HepG2 (cell line): Measurements from ENCODE around the gene NEIL3. TPM values are rescaled to one million over a fixed set of nuclear protein-coding genes. Genes with fewer than 3 reads are reported as not detected.

Experiments
- ATAC-seq: fragments of 200-7000 bp; cut with Tn5 transposase; 3 replicates; pipeline ENCODE4 v1.9.1; 2020; ENCODE audit warnings: mild to moderate bottlenecking, moderate library complexity
- BruUV-seq: library from RNA; stranded (reverse); fragments of 400-500 nt; replicated peaks from 2 replicates; lab custom pipeline; 2021; lab: Mats Ljungman, UMichigan
- CTCF ChIA-PET: fragments of 300-600 bp; formaldehyde crosslinking; extraction: SDS; loops from one replicate; lab custom pipeline; 2021; ENCODE audit warnings: low total read pairs, inconsistent platforms, low intra/inter-chr PET ratio; lab: Yijun Ruan, JAX
- POLR2A ChIA-PET: fragments of 350-600 bp; sonication (Branson Sonifier 250); formaldehyde crosslinking; loops from one replicate; lab custom pipeline; 2020; ENCODE audit warnings: antibody characterized with exemption, inconsistent platforms; lab: Yijun Ruan, JAX
- DNase-seq: peaks from one replicate; pipeline ENCODE4 v3.0.0-alpha.2; 2015; ENCODE audit warnings: low spot score
- FAIRE-seq: peaks from 3 replicates; lab custom pipeline; 2011; peaks lifted over from hg19 to GRCh38; lab: Jason Lieb, UNC
- H2AFZ ChIP-seq: one replicate; pipeline ENCODE4 v1.6.1; 2011; ENCODE audit warnings: low read length, inconsistent platforms
- H3K27ac ChIP-seq: fragments of 300-600 bp; 3 replicates; pipeline ENCODE4 v1.8.0; 2011; ENCODE audit warnings: mixed run types, mild to moderate bottlenecking, mixed read lengths, low read length, inconsistent platforms; ENCODE audit not compliant: insufficient read depth; ENCODE audit errors: extremely low read length
- H3K27me3 ChIP-seq, 2 experiments: fragments of 200-600 bp in 1 of 2; 2 replicates in 1 of 2; 3 replicates in 1 of 2; pipeline versions ENCODE4 v1.6.0 to v1.8.0; 2011; ENCODE audit warnings: low read length in 2 of 2, mild to moderate bottlenecking in 2 of 2, moderate library complexity in 2 of 2, inconsistent platforms in 1 of 2; ENCODE audit not compliant: insufficient read depth in 2 of 2, control insufficient read depth in 1 of 2
- H3K36me3 ChIP-seq, 2 experiments: fragments of 200-600 bp in 1 of 2; replicated peaks in 1 of 2; 2 replicates in 1 of 2; 3 replicates in 1 of 2; pipeline versions ENCODE4 v1.5.1 to v1.8.0; 2011; ENCODE audit warnings: low read length in 2 of 2, inconsistent platforms in 1 of 2; ENCODE audit not compliant: insufficient read depth in 2 of 2, control insufficient read depth in 1 of 2
- H3K4me1 ChIP-seq: 2 replicates; pipeline ENCODE4 v1.5.1; 2012; ENCODE audit warnings: low read length, inconsistent platforms; ENCODE audit not compliant: insufficient read depth
- H3K4me2 ChIP-seq: 2 replicates; pipeline ENCODE4 v1.6.0; 2011; ENCODE audit warnings: low read depth, low read length, inconsistent platforms
- H3K4me3 ChIP-seq, 3 experiments: fragments of 200-600 bp in 1 of 3; sonication (generic), shearing (Covaris generic) in 1 of 3; replicated peaks in 1 of 3; 2 replicates each; pipeline ENCODE4 v1.5.1; 2011 to 2016; ENCODE audit warnings: low read length in 3 of 3, inconsistent platforms in 2 of 3, low read depth in 2 of 3, mild to moderate bottlenecking in 2 of 3, control low read depth in 1 of 3, mixed read lengths in 1 of 3; ENCODE audit not compliant: insufficient read depth in 1 of 3
- H3K79me2 ChIP-seq: one replicate; pipeline ENCODE4 v1.6.1; 2011; ENCODE audit warnings: low read length, inconsistent platforms; ENCODE audit not compliant: insufficient read depth
- H3K9ac ChIP-seq: 2 replicates; pipeline ENCODE4 v1.6.0; 2011; ENCODE audit warnings: mild to moderate bottlenecking, low read depth, low read length, inconsistent platforms; ENCODE audit not compliant: insufficient read depth
- H3K9me3 ChIP-seq: 2 replicates; pipeline ENCODE4 v1.5.1; 2012; ENCODE audit warnings: mild to moderate bottlenecking, low read length
- H4K20me1 ChIP-seq: 2 replicates; pipeline ENCODE4 v1.6.0; 2011; ENCODE audit warnings: inconsistent platforms, mild to moderate bottlenecking, low read length, moderate library complexity; ENCODE audit not compliant: insufficient read depth
- BHLHE40 ChIP-seq: IDR thresholded peaks from 2 replicates; pipeline ENCODE4 v1.6.1; 2011; ENCODE audit warnings: low read length, improper control_type of control experiment
- GABPA ChIP-seq, 2 experiments: IDR thresholded peaks; 2 replicates each; pipeline ENCODE4 v1.6.1; 2011 to 2016; ENCODE audit warnings: low read depth in 2 of 2, low read length in 1 of 2, missing biosample characterization in 1 of 2, missing genetic modification characterization in 1 of 2
- GABPB1 ChIP-seq: IDR thresholded peaks from 2 replicates; pipeline ENCODE4 v1.6.1; 2016; ENCODE audit warnings: mild to moderate bottlenecking, missing genetic modification reagents, moderate library complexity, missing compliant biosample characterization
- GATAD2A ChIP-seq: IDR thresholded peaks from 2 replicates; pipeline ENCODE4 v1.6.1; 2016
- HNF4A ChIP-seq: sonication (generic); formaldehyde crosslinking; IDR thresholded peaks from 2 replicates; pipeline ENCODE4 v1.4.0; 2020; ENCODE audit warnings: missing genetic modification reagents
- KDM1A ChIP-seq: IDR thresholded peaks from 2 replicates; pipeline ENCODE4 v1.6.1; 2016; ENCODE audit warnings: missing compliant biosample characterization
- NCOR1 ChIP-seq: fragments of 200-600 bp; sonication (generic); IDR thresholded peaks from 2 replicates; pipeline ENCODE4 v1.7.0; 2017; ENCODE audit warnings: antibody characterized with exemption, low read length, borderline replicate concordance
- PRMT3 ChIP-seq: sonication (generic); formaldehyde crosslinking; IDR thresholded peaks from 2 replicates; pipeline ENCODE4 v1.8.1; 2022; ENCODE audit warnings: low read depth, mild to moderate bottlenecking, moderate library complexity, missing genetic modification reagents, borderline replicate concordance
- WGBS: methylation state at CpG from one replicate; pipeline ENCODE4 v1.1.6; 2017; ENCODE audit warnings: low lambda C conversion rate; 5-methylcytosine and 5-hydroxymethylcytosine counted together
- in situ Hi-C: cut with HindIII; loops from 2 replicates; pipeline ENCODE4 v1.10.0; 2017; ENCODE audit warnings: low pct_unique_long_range_greater_than_20kb; ENCODE audit not compliant: extremely low pct_ligation_motif_present
- intact Hi-C: fragments of 100-400 bp; cut with micrococcal nuclease; formaldehyde crosslinking; loops from one replicate; pipeline ENCODE4 v1.10.0; 2022; ENCODE audit not compliant: unreplicated experiment
- polyA plus RNA-seq, 8 experiments: library from polyadenylated mRNA; depleted of rRNA in 3 of 8; stranded (reverse) in 7 of 8; unstranded in 1 of 8; fragments of >200 nt; fragmentation: Illumina TruSeq in 4 of 8; extraction: Trizol in 4 of 8; gene quantifications; 2 replicates each; pipeline versions ENCODE4 v1.2.1 to v1.2.3, GENCODE V29; 2011 to 2016; ENCODE audit warnings: low read depth in 4 of 8, missing spikeins in 1 of 8, mixed read lengths in 1 of 8; ENCODE audit not compliant: insufficient read depth in 1 of 8
- total RNA-seq, 5 experiments: library from RNA; depleted of rRNA; stranded (reverse); fragments of >200 nt; fragmentation: Illumina TruSeq; extraction: Trizol; gene quantifications; 2 replicates each; pipeline ENCODE4 v1.2.3, GENCODE V29; 2016; ENCODE audit warnings: low read depth in 1 of 5
- TF ChIP-seq, protein P1 (sequence below): IDR thresholded peaks from 2 replicates; pipeline ENCODE4 v1.4.0; 2020; ENCODE audit warnings: mild to moderate bottlenecking, missing genetic modification reagents

Gene NEIL3
- total and polyA plus RNA-seq, 2 of the 13 experiments (the other 11 are each of a cell fraction or from before 2014, with no cell fraction given) = 3.5 to 8.4 TPM

DNA sequence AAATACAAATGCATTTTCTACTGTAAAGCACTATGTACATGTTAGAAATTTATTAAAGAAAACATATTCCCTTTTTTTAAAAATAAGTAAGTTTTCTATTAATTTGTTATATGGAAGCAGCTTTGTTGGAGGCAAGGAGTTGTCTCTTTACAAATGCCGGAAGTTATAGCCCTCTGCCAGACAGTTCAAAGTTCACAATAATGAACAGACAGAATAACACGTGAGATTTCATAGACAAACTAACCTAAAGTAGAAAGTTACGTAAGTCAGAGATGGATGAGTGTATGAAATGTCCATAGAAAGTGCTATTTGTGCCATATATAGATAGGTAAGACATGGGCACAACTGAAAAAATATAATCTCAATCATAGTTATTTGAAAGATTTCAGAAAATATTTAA, 43.9 kb upstream of the NEIL3 start:
- Histone ChIP-seq H3K4me2 (peak overlapping the region; percentile 27; the same call in 1 of the 2 replicates), H3K4me3 (no peak overlapping the region), H3K27ac (no peak overlapping the region), H3K27me3 (no peaks in the 10 kb centered on the region), H3K4me1 (peaks cover 6% of the 10 kb centered on the region; the same call in 1 of the 2 replicates), H3K36me3 (no peaks in the 10 kb centered on the region), H2AFZ (no peak overlapping the region), H3K9me3 (no peaks in the 10 kb centered on the region), H4K20me1 (no peaks in the 10 kb centered on the region), H3K9ac (no peak overlapping the region), H3K79me2 (no peaks in the 10 kb centered on the region)
- intact Hi-C loops (loop anchor here (2.0 kb wide), 1 partner anchor 15 kb away; no protein-coding TSS in a partner anchor), in situ Hi-C loops (no loop called here)
- BruUV-seq = no TSS peak
- no peak; the same call in 2 of the 3 replicates for ATAC-seq
- DNase-seq = peak; percentile 62
- POLR2A ChIA-PET = no interaction called here
- WGBS = 4% methylated on average over 3 of the region's 3 CpGs
- CTCF ChIA-PET = no interaction called here
- FAIRE-seq = no peak
- TF ChIP-seq, protein P1, sequence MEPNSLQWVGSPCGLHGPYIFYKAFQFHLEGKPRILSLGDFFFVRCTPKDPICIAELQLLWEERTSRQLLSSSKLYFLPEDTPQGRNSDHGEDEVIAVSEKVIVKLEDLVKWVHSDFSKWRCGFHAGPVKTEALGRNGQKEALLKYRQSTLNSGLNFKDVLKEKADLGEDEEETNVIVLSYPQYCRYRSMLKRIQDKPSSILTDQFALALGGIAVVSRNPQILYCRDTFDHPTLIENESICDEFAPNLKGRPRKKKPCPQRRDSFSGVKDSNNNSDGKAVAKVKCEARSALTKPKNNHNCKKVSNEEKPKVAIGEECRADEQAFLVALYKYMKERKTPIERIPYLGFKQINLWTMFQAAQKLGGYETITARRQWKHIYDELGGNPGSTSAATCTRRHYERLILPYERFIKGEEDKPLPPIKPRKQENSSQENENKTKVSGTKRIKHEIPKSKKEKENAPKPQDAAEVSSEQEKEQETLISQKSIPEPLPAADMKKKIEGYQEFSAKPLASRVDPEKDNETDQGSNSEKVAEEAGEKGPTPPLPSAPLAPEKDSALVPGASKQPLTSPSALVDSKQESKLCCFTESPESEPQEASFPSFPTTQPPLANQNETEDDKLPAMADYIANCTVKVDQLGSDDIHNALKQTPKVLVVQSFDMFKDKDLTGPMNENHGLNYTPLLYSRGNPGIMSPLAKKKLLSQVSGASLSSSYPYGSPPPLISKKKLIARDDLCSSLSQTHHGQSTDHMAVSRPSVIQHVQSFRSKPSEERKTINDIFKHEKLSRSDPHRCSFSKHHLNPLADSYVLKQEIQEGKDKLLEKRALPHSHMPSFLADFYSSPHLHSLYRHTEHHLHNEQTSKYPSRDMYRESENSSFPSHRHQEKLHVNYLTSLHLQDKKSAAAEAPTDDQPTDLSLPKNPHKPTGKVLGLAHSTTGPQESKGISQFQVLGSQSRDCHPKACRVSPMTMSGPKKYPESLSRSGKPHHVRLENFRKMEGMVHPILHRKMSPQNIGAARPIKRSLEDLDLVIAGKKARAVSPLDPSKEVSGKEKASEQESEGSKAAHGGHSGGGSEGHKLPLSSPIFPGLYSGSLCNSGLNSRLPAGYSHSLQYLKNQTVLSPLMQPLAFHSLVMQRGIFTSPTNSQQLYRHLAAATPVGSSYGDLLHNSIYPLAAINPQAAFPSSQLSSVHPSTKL (CRISPR knock-in tag) = peak; percentile 59
- TF ChIP-seq GATAD2A (CRISPR knock-in tag) = peak; percentile 22; the same call in 1 of the 2 replicates
- TF ChIP-seq BHLHE40 = peak; percentile 67
- peak; percentile 59 for TF ChIP-seq HNF4A (CRISPR knock-in tag)
- TF ChIP-seq GABPB1 (CRISPR knock-in tag) = peak; percentile 27; the same call in 1 of the 2 replicates
- no peak for TF ChIP-seq PRMT3 (CRISPR knock-in tag)
- TF ChIP-seq GABPA (IDR thresholded peaks at IDR 0.05; ENCODE audit: low read depth, low read length) = no peak
- peak; percentile 69 for TF ChIP-seq GABPA (CRISPR knock-in tag; IDR thresholded peaks at IDR 0.05; ENCODE audit: low read depth)
- peak; percentile 24; the same call in 1 of the 2 replicates for TF ChIP-seq NCOR1
- no peak for TF ChIP-seq KDM1A (CRISPR knock-in tag)
